Upper lobe of right lung (tissue), 1 donor: ENCODE results near the gene ATP6V1C2. TPM values are rescaled to one million over a fixed set of nuclear protein-coding genes. Genes with fewer than 3 reads are reported as not detected.
A peak's percentile ranks its signal among the peaks of the same experiment; 100 is the strongest.

Experiments
- ATAC-seq: fragments of 200-7000 bp; cut with Tn5 transposase; one replicate; pipeline ENCODE4 v1.9.1; 2020; ENCODE audit warnings: mild to moderate bottlenecking, moderate library complexity
- DNase-seq: peaks from one replicate; pipeline ENCODE4 v3.0.0-alpha.2; 2020
- H3K27ac ChIP-seq: fragments of 200-600 bp; one replicate; pipeline ENCODE4 v1.8.0; 2022
- H3K27me3 ChIP-seq: fragments of 200-600 bp; one replicate; pipeline ENCODE4 v1.8.0; 2022; ENCODE audit warnings: mild to moderate bottlenecking
- H3K36me3 ChIP-seq: fragments of 200-600 bp; one replicate; pipeline ENCODE4 v1.8.0; 2022
- H3K4me1 ChIP-seq: fragments of 200-600 bp; one replicate; pipeline ENCODE4 v1.8.0; 2022
- H3K4me3 ChIP-seq: fragments of 200-600 bp; one replicate; pipeline ENCODE4 v1.8.0; 2022; ENCODE audit warnings: mild to moderate bottlenecking
- H3K9me3 ChIP-seq: fragments of 200-600 bp; one replicate; pipeline ENCODE4 v1.8.0; 2022
- intact Hi-C: fragments of 100-400 bp; cut with DNase I; formaldehyde crosslinking; loops from one replicate; pipeline ENCODE4 v1.11.0; 2022
- total RNA-seq: library from RNA; stranded (reverse); fragmentation: NEBNext Ultra II Directional; extraction: Animal tissue kit (Norgen Biotek cat#: 25700); gene quantifications from one replicate; pipeline ENCODE4 v1.2.1, GENCODE V29; 2021
- TF ChIP-seq, protein P1 (sequence below): fragments of 200-600 bp; IDR thresholded peaks from one replicate; pipeline ENCODE4 v1.8.0; 2022; ENCODE audit warnings: antibody characterized with exemption
- donor health status: DM: no; HTN: yes; CAD: no; lungs with severe emphysema.

ATP6V1C2 gene
- total RNA-seq, 1 donor from 2014 or later, result not detected

GRCh38 chr2:10764096-10764785 lies 42.8 kb downstream of the ATP6V1C2 start:
- TF ChIP-seq, protein P1, sequence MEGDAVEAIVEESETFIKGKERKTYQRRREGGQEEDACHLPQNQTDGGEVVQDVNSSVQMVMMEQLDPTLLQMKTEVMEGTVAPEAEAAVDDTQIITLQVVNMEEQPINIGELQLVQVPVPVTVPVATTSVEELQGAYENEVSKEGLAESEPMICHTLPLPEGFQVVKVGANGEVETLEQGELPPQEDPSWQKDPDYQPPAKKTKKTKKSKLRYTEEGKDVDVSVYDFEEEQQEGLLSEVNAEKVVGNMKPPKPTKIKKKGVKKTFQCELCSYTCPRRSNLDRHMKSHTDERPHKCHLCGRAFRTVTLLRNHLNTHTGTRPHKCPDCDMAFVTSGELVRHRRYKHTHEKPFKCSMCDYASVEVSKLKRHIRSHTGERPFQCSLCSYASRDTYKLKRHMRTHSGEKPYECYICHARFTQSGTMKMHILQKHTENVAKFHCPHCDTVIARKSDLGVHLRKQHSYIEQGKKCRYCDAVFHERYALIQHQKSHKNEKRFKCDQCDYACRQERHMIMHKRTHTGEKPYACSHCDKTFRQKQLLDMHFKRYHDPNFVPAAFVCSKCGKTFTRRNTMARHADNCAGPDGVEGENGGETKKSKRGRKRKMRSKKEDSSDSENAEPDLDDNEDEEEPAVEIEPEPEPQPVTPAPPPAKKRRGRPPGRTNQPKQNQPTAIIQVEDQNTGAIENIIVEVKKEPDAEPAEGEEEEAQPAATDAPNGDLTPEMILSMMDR, result no peak
- H3K9me3 ChIP-seq, result no peaks in the 10 kb centered on the region
- ATAC-seq (no peak), DNase-seq (no peak)
- no peaks in the 10 kb centered on the region for H3K4me1 ChIP-seq
- H3K36me3 ChIP-seq, result no peaks in the 10 kb centered on the region
- no peak overlapping the region for H3K27ac ChIP-seq
- H3K27me3 ChIP-seq, result no peaks in the 10 kb centered on the region
- intact Hi-C loops, result no loop called here
- no peak overlapping the region for H3K4me3 ChIP-seq

- Histone ChIP-seq H3K27ac (no peak overlapping the region), H3K27me3 (no peaks in the 10 kb centered on the region), H3K36me3 (no peaks in the 10 kb centered on the region), H3K9me3 (no peaks in the 10 kb centered on the region), H3K4me3 (no peak overlapping the region), H3K4me1 (no peaks in the 10 kb centered on the region)
- intact Hi-C loops, result no loop called here
- no peak for DNase-seq
- no peak for ATAC-seq
- TF ChIP-seq, protein P1, result no peak
These were observed 43.5 kb downstream of the ATP6V1C2 start for GRCh38 chr2:10764896-10765295.

- intact Hi-C loops, result no loop called here
- H3K27ac ChIP-seq, result no peak overlapping the region
- no peaks in the 10 kb centered on the region for H3K36me3 ChIP-seq
- ATAC-seq, result peak; percentile 58
- H3K27me3 ChIP-seq, result no peaks in the 10 kb centered on the region
- TF ChIP-seq, protein P1, result no peak
- DNase-seq, result no peak
- H3K4me3 ChIP-seq, result no peak overlapping the region
- no peaks in the 10 kb centered on the region for H3K4me1 ChIP-seq
- H3K9me3 ChIP-seq, result no peaks in the 10 kb centered on the region
These were observed 44.0 kb downstream of the ATP6V1C2 start for GRCh38 chr2:10765461-10765860.

DNA sequence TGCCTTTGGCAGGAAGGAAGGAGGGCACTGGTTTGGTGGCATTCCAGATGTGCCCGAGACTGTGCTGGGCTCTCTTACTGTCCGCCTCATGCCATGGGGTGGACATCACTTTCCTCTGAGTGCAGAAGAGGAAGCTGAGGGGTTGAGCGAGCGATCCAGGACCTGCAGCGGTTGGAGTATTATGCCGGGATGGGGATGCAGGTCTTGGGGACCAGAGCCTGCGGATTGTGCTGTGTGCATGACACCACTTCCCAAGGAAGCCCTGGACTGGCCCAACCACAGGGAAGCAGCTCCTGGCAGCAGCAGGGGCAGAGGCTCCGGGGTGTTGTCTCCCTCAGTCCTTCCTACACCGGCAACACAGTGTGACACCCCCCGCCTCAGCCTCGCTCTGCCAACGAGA lies 44.5 kb downstream of the ATP6V1C2 start:
- no peaks in the 10 kb centered on the region for H3K36me3 ChIP-seq
- intact Hi-C loops, result no loop called here
- H3K9me3 ChIP-seq, result no peaks in the 10 kb centered on the region
- H3K4me1 ChIP-seq, result no peaks in the 10 kb centered on the region
- ATAC-seq, result no peak
- no peak for DNase-seq
- H3K27me3 ChIP-seq, result no peaks in the 10 kb centered on the region
- TF ChIP-seq, protein P1, result no peak
- H3K4me3 ChIP-seq, result no peak overlapping the region
- no peak overlapping the region for H3K27ac ChIP-seq

DNA sequence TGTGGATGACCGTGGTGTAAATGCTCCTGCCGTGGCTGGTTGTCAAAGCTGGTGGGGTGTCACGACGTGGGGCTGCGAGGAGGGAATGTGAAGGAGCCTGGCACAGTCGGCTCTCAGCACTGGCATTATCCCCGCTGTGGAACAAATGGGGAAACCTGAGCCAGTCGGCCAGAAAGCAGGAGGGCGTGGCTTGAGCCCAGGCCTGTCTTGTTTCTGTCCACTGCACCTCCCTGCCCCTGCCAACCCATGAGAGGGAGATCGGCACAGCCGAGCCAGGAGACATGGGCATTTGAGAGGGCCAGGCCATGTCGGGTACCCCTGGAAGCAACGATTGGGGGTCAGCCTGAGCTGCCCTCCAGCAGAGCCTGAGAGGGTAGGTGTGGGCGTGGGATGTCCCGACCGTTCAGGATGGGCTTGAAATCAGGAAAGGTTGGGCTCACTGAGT lies 46.7 kb downstream of the ATP6V1C2 start:
- no peak for DNase-seq
- Histone ChIP-seq H3K4me3 (no peak overlapping the region), H3K4me1 (no peaks in the 10 kb centered on the region), H3K27me3 (no peaks in the 10 kb centered on the region), H3K27ac (no peak overlapping the region), H3K36me3 (no peaks in the 10 kb centered on the region), H3K9me3 (no peaks in the 10 kb centered on the region)
- intact Hi-C loops, result no loop called here
- TF ChIP-seq, protein P1, result no peak
- no peak for ATAC-seq
